Activated T-cell treated with anti-CD3 and anti-CD28 coated beads, Interleukin-2, amount 50 U/mL, for 4 hours (primary cell): ENCODE data around the gene TRPM8. TPM values are rescaled to one million over a fixed set of nuclear protein-coding genes. Genes with fewer than 3 reads are reported as not detected.

Source experiments
- ATAC-seq, 2 donors: fragments of 200-7000 bp; cut with Tn5 transposase; one replicate each; pipeline ENCODE4 v1.10.0; 2021
- DNase-seq: peaks from one replicate; pipeline ENCODE4 v3.0.0-alpha.2; 2020
- H3K27me3 Mint-ChIP-seq: one replicate; pipeline ENCODE4 v1.8.0; 2021; ENCODE audit warnings: low read depth, mixed read lengths
- H3K36me3 Mint-ChIP-seq: one replicate; pipeline ENCODE4 v1.8.0; 2022; ENCODE audit warnings: mixed read lengths; ENCODE audit not compliant: insufficient read depth
- H3K4me1 Mint-ChIP-seq: one replicate; pipeline ENCODE4 v1.8.0; 2021; ENCODE audit warnings: low read depth, mixed read lengths
- H3K4me3 Mint-ChIP-seq: one replicate; pipeline ENCODE4 v1.8.0; 2021; ENCODE audit warnings: mild to moderate bottlenecking, moderate library complexity, mixed read lengths
- H3K9me3 Mint-ChIP-seq: one replicate; pipeline ENCODE4 v1.8.0; 2021; ENCODE audit warnings: mixed read lengths
- total RNA-seq, 3 donors: library from RNA; stranded (reverse); gene quantifications; one replicate each; pipeline ENCODE4 v1.2.1, GENCODE V29; 2021

TRPM8 gene
- total RNA-seq, 3 donors from 2014 or later: 0.11 TPM; not detected in 2

DNA sequence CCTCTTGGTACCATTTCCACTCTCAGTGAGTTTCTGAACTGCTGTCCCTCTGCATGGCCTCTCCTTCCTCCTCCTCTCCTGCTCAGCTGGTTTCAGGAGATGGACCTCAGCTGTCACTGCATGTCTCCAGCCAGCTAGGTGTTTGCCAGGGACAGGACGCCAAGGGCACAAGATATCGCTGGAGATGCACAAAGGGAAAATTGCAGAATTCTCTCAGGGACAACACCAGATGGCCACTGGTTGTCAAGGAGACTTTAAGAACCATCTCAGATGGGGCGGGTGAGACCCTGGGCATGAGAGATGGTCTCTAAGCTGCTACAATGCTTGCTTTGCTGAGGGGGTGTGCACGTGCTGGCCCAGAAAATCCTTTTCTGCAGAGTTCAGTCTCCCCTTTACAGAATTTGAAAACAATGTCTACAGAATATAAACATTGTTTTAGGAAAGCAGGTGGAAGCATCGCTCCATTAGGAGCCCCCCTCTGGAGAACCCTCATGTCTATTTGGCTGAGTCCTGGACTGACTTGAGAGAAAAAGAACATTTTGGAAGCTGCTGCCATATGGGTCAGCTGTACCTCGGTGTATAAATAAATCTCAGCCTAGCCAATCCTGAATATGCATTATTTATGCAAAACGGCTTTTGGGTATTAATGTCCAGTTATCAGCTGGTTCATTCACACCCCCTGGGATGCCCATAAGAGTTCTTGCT, 75.5 kb downstream of the TRPM8 start:
- Mint-ChIP-seq H3K4me3 (no peak overlapping the region), H3K36me3 (peaks cover 9% of the 10 kb centered on the region), H3K27me3 (no peaks in the 10 kb centered on the region), H3K4me1 (peaks cover 58% of the 10 kb centered on the region), H3K9me3 (peaks cover 22% of the 10 kb centered on the region)
- ATAC-seq (no peak), DNase-seq (no peak)

DNA sequence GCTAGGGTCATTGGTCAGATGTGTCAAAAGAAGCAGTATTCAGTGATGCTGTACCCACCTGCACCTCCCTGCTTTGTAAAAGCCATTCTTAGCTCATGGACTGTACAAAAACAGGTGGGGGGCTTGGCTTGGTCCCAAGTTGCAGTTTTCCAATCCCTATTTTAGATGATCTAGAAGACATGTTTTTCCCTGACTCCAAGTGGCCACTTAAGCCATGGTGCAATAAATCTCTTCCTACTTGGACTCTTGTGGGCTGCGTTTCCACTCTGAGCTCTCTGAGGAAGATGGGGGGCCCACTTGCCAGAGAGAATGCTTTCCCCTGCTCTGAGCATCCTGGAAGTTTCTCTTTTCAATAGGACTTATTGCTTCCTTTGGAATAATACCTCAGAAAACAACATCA, 76.3 kb downstream of the TRPM8 start:
- Mint-ChIP-seq H3K27me3 (no peaks in the 10 kb centered on the region), H3K4me1 (peaks cover 56% of the 10 kb centered on the region), H3K36me3 (peaks cover 4% of the 10 kb centered on the region), H3K9me3 (peaks cover 16% of the 10 kb centered on the region), H3K4me3 (no peak overlapping the region)
- DNase-seq: no peak
- no peak for ATAC-seq

DNA sequence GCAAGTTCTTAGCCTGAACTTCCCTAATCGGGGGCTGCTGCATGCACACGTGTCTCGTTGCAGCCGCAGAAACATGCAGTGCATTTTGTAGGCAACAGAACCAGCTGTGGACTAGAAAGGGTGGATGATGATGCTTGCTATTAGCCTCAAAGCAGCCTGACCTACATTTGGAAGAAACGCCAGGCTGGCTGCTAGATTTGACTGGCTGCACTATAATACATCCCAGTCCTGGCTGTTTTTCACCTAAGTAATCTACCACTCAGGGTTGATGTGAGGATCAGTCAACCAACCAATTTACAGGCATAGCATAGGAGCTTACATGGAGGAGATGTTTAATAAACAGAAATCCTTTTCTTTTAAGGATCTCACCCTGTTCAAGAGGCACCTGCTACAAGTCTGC, 77.0 kb downstream of the TRPM8 start:
- ATAC-seq (no peak), DNase-seq (no peak)
- Mint-ChIP-seq H3K9me3 (peaks cover 9% of the 10 kb centered on the region), H3K4me1 (peaks cover 50% of the 10 kb centered on the region), H3K4me3 (no peak overlapping the region), H3K36me3 (no peaks in the 10 kb centered on the region), H3K27me3 (no peaks in the 10 kb centered on the region)

DNA sequence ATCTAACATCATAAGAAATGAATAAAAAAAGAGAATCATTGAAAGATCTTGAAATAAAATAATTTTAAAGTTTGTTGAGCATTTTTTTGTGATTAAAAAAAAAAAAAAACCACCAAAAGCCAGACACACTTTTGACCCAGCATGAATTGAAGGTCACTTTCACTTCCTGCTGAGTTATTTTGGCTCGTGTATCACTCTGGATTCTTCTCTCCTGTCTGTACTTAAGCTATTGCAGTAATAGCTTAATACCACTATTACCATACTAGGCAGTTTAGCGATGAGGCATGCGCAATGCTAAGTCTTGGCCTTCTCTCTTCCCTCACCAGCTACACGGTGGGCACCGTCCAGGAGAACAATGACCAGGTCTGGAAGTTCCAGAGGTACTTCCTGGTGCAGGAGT, 78.8 kb downstream of the TRPM8 start:
- Mint-ChIP-seq H3K4me1 (peaks cover 36% of the 10 kb centered on the region), H3K9me3 (no peaks in the 10 kb centered on the region), H3K27me3 (peaks cover 2% of the 10 kb centered on the region), H3K4me3 (no peak overlapping the region), H3K36me3 (no peaks in the 10 kb centered on the region)
- ATAC-seq (no peak), DNase-seq (no peak)

DNA sequence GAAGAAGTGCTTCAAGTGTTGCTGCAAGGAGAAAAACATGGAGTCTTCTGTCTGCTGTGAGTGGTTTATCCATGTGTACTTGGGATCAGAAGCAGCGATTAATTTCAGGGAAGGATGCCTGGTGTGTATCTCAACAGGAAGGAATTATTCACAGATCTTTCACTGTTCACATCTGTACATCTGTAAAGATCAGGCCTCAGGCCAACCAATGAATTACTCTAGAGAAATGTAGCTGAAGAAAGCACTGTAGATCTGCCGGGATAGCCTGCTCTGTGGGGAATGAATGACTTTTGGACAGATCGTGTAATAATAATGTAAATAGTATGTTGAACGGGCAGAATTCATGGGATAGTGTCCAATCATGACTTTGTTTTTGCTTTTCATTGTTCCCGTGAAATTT, 79.3 kb downstream of the TRPM8 start:
- Mint-ChIP-seq H3K9me3 (no peaks in the 10 kb centered on the region), H3K36me3 (no peaks in the 10 kb centered on the region), H3K27me3 (peaks cover 2% of the 10 kb centered on the region), H3K4me3 (no peak overlapping the region), H3K4me1 (peaks cover 36% of the 10 kb centered on the region)
- DNase-seq (no peak), ATAC-seq (no peak)

DNA sequence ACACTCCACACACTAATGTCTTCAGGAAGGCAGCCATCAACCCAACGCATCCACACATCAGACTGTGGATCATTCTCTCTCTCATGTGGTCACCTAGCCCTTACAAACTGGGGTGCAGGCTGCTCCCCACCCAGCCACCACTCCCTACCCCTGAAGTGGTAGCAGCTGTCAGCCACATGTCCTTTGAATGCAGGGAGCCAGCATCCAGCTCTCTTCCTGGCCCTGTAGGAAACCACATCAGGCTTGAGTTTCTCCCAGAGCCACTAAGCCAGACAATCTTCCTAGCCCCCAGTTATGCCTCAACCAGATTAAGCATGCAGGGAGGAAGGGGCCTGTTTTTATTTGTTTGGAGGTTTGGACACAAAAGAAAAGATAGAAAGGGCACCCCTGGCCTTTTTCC, 80.5 kb downstream of the TRPM8 start:
- H3K36me3 Mint-ChIP-seq: no peaks in the 10 kb centered on the region
- H3K4me1 Mint-ChIP-seq: peaks cover 35% of the 10 kb centered on the region
- peaks cover 2% of the 10 kb centered on the region for H3K27me3 Mint-ChIP-seq
- ATAC-seq: no peak
- DNase-seq: no peak
- no peak overlapping the region for H3K4me3 Mint-ChIP-seq
- H3K9me3 Mint-ChIP-seq: no peaks in the 10 kb centered on the region

DNA sequence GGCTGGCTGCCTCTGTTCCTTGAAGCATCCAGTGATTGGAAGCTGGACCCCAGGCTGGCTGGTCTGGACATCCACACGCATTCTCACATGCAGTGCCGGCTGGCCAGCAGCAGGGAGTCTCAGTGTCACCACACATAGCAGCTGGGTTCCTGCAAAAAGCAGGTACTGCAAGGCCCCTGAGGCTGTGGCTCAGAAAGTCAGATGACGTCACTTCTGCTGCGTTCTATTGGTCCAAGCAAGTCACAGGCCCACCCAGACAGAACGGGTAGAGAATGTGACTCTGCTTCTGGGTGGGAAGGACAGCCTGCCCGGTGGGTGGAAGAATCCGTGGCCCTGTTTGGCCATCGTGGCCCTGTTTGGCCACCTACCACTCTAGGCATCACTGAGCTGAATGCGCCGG, 82.0 kb downstream of the TRPM8 start:
- Mint-ChIP-seq H3K4me3 (no peak overlapping the region), H3K27me3 (peaks cover 2% of the 10 kb centered on the region), H3K36me3 (no peaks in the 10 kb centered on the region), H3K9me3 (no peaks in the 10 kb centered on the region), H3K4me1 (peaks cover 31% of the 10 kb centered on the region)
- DNase-seq: no peak
- ATAC-seq: no peak

DNA sequence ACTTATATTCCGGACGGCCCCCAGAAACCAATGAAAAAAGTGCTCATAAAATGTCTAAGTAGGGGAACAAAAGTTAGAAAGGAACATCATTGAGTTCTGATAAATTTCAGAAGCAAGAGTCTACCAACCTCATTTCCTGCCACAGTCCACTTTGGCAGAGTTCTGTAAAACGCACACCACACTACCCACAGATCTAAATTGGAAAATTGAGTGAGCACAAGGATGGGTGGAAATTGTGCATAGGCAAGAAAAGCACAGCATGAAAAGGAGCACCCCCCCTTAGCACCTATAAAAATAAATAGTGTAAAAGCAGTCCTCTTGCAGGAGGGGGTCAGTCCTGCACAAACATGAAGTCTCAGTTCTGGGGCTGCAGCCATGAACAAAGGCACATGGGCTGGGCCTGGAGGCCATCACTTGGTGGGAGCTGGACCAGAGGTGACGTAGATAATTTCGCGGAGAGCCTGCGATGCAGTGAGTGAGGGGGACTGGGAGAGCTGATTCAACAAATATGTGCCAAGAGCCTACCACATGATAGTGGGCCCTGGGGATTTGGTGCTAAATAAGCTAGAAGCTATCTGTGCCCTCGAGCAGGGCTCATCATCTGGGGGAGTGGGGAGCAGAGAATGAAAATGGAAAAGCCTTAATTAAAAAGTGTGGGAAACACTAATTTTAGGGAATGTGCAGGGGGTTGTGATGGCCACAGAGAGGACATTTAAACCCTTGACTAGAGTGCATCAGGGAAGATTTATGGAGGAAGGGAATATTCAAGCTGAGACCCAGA, 84.4 kb downstream of the TRPM8 start:
- peaks cover 2% of the 10 kb centered on the region for H3K27me3 Mint-ChIP-seq
- H3K4me3 Mint-ChIP-seq: no peak overlapping the region
- DNase-seq (no peak), ATAC-seq (peak in 1 of 2 donors; percentile 34)
- no peaks in the 10 kb centered on the region for H3K36me3 Mint-ChIP-seq
- peaks cover 26% of the 10 kb centered on the region for H3K4me1 Mint-ChIP-seq
- no peaks in the 10 kb centered on the region for H3K9me3 Mint-ChIP-seq

DNA sequence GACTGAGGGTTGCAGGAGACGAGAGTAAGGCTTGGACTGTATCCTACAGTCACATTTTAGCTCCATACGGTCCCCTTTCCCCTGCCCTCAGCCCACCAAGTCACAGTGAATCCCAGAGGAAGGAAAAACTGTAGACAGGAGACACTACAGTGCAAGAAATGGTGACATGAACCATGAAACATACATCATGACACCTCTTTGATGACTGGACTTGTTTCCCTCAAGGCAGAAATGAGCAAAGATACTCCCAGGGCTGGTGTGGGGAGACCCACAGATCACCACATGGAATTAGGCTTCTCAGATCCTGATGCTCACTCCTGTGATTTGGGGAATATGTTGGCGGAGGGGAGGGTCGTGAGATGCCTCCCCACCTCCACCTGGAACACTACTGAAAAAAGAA, 85.1 kb downstream of the TRPM8 start:
- Mint-ChIP-seq H3K4me3 (no peak overlapping the region), H3K27me3 (peaks cover 2% of the 10 kb centered on the region)
- ATAC-seq: no peak

DNA sequence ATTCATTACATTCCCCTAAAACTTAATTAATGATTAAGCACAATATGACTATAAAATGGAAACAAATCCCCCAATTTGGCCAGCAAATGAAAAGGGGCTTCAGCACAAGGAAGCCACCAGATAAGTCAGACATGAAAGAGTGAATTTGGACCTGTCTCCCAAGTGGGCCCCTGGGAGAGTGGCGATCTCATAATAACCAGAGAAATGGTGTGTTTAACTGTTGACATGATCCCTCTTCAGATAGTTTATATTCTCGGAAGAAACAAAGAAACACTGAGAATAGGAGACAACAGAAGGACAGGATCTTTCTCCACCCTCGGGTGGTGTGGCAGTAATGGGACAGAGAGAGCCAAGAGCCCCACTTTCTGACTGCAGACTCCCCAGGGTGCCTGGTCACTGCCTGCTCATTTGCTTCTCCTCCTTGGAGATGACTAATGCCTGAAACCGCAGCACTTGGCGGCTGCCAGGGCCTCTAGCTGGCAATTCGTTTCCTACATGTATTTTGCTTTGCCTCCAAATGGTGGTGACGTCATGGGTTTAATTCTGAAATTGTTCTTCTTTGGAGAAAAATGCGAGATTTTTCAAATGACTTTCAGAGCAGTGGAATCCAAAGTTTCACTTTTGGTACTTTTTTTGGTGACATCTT, 86.9 kb downstream of the TRPM8 start:
- Mint-ChIP-seq H3K4me1 (peaks cover 23% of the 10 kb centered on the region), H3K36me3 (no peaks in the 10 kb centered on the region), H3K27me3 (peaks cover 2% of the 10 kb centered on the region), H3K4me3 (no peak overlapping the region), H3K9me3 (no peaks in the 10 kb centered on the region)
- DNase-seq (no peak), ATAC-seq (peak; percentile 37 to 59)

More for the DNA sequence above, 85.1 kb downstream of the TRPM8 start:
- no peak for DNase-seq
- H3K9me3 Mint-ChIP-seq: no peaks in the 10 kb centered on the region
- no peaks in the 10 kb centered on the region for H3K36me3 Mint-ChIP-seq
- H3K4me1 Mint-ChIP-seq: peaks cover 26% of the 10 kb centered on the region

DNA sequence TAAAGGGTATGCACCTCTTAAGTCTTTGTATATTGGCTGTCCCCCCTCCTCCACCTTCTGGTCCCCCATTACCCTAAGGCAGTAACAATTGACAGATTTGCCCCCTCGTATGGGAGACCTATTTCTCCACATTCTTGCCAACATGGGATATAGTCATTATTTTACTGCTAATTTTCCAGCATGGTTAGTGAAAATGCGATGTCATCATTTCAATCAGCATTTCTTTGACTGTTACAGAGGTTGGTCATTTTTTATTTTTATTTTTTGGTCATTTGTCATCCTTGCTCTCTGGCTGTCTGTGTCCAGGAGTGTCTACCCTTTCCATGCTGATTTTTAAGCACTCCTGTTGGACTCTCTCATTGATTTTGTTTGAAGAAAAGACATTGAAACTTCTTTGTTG, 88.0 kb downstream of the TRPM8 start:
- DNase-seq: no peak
- ATAC-seq: no peak
- Mint-ChIP-seq H3K4me1 (peaks cover 23% of the 10 kb centered on the region), H3K36me3 (no peaks in the 10 kb centered on the region), H3K9me3 (no peaks in the 10 kb centered on the region), H3K27me3 (no peaks in the 10 kb centered on the region), H3K4me3 (no peak overlapping the region)

DNA sequence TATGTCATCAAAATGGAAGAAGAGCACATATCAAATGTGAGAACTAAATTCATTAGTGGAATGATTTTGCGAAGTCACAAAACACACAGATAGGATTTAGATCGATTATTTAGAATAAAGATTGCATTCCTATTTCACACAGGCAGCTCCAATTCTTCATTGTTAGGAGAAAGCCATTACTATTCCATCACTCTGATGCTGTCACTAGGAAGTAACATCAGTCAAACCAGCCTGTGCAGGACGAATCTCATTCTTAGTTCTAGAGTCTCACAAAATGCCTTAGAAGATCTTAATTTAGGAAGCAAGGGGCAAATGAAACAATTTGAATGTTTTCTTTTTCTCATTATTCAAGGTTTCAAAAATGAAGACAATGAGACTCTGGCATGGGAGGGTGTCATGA, 89.3 kb downstream of the TRPM8 start:
- Mint-ChIP-seq H3K9me3 (no peaks in the 10 kb centered on the region), H3K4me3 (no peak overlapping the region), H3K36me3 (no peaks in the 10 kb centered on the region), H3K4me1 (peaks cover 13% of the 10 kb centered on the region), H3K27me3 (no peaks in the 10 kb centered on the region)
- ATAC-seq (no peak), DNase-seq (no peak)

DNA sequence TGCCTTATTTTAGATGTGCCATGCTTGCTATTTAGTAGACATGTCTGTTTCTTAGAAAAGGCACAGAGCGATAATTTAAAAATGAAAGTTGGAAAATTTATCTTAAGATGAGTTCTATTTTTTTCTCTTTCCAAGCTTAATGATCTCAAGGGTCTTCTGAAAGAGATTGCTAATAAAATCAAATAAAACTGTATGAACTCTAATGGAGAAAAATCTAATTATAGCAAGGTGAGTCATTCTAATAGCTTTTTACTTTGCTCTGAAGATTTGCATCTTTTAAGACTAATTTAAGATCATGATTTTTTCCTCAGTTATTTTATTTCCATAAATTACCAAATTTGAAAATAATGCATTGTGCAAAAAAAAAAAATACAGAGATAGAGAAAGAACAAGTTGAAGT, 97.3 kb downstream of the TRPM8 start:
- H3K4me3 Mint-ChIP-seq: no peak overlapping the region
- no peak for ATAC-seq
- no peaks in the 10 kb centered on the region for H3K9me3 Mint-ChIP-seq
- H3K4me1 Mint-ChIP-seq: no peaks in the 10 kb centered on the region
- H3K36me3 Mint-ChIP-seq: no peaks in the 10 kb centered on the region
- no peaks in the 10 kb centered on the region for H3K27me3 Mint-ChIP-seq
- DNase-seq: no peak

DNA sequence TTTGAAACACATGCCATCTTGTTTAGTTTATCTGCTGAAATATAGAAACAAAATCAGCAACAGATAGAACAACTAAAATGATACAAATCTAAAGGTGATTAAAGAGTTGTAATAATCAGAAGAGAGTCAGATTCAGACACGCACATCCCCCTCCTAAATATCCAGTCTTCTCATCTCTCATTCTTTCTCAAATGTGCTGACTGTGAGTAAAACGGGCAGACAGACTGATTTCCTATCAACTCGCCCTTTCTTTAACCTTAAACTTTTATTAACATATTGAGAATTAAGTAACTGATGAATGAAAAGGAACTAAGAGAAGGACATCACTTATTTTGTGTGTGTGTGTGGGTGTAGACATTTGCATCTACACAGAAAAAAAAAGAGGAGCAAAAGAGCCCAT, 98.7 kb downstream of the TRPM8 start:
- no peak for DNase-seq
- H3K4me1 Mint-ChIP-seq: no peaks in the 10 kb centered on the region
- H3K36me3 Mint-ChIP-seq: no peaks in the 10 kb centered on the region
- no peak for ATAC-seq
- H3K9me3 Mint-ChIP-seq: no peaks in the 10 kb centered on the region
- no peaks in the 10 kb centered on the region for H3K27me3 Mint-ChIP-seq
- no peak overlapping the region for H3K4me3 Mint-ChIP-seq

DNA sequence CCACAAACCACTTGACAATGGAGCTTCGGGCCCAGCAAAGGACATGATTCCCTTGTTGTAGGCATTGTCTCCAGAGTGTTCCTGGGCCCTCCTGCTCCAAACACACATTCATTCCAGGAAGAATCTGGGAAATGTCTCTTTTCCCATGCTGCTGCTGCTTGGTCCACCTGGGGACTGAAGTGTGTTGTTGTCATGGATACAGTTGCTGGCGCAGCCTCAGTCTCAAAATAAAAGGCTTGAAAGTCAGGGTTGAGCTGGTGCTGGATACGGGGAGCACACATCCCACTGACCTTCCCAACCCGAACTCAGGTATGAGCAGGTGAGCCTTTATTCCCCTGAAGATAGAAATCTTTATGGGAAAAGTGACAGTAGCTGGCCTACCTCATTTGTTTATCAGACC, 102.7 kb downstream of the TRPM8 start:
- peaks cover 7% of the 10 kb centered on the region for H3K27me3 Mint-ChIP-seq
- ATAC-seq (no peak), DNase-seq (no peak)
- no peak overlapping the region for H3K4me3 Mint-ChIP-seq
- peaks cover under 1% of the 10 kb centered on the region for H3K4me1 Mint-ChIP-seq
- H3K36me3 Mint-ChIP-seq: no peaks in the 10 kb centered on the region
- H3K9me3 Mint-ChIP-seq: peaks cover 7% of the 10 kb centered on the region
